Measurements from ENCODE around the gene PLCG1. TPM values are rescaled to one million over a fixed set of nuclear protein-coding genes. Genes with fewer than 3 reads are reported as not detected.
A peak's percentile ranks its signal among the peaks of the same experiment; 100 is the strongest.

Gene PLCG1
- total RNA-seq, 1 experiment from 2014 or later: 68.8 TPM

- H3K4me1 ChIP-seq (ENCODE audit: insufficient read depth, low read length): peaks cover 8% of the 10 kb centered on the region
- TF ChIP-seq CTCF (conservative IDR thresholded peaks at IDR 0.05; ENCODE audit: low read depth, low read length) (no peak), EZH2 (IDR thresholded peaks at IDR 0.05; ENCODE audit: low read length, unreplicated experiment) (no peak)
- H4K20me1 ChIP-seq (ENCODE audit: low read length): no peaks in the 10 kb centered on the region
- DNase-seq (no peak), ATAC-seq (no peak)
- no peak overlapping the region for H3K27ac ChIP-seq (ENCODE audit: low read length)
- no peaks in the 10 kb centered on the region for H3K9me3 ChIP-seq (ENCODE audit: low read length)
- ChIA-PET CTCF (no interaction called here), POLR2A (ENCODE audit: unreplicated experiment) (no interaction called here)
- no peaks in the 10 kb centered on the region for H3K9me2 ChIP-seq (replicated peaks; ENCODE audit: low read length)
- H3K9ac ChIP-seq (ENCODE audit: low read length): no peak overlapping the region
- H3K36me3 ChIP-seq (ENCODE audit: low read depth, low read length): peaks cover 47% of the 10 kb centered on the region
- H3F3A ChIP-seq (ENCODE audit: low read length, unreplicated experiment): no peaks in the 10 kb centered on the region
- H3K4me3 ChIP-seq (ENCODE audit: low read length): no peak overlapping the region
- intact Hi-C loops (cut with micrococcal nuclease): no loop called here
- H3K27me3 ChIP-seq (ENCODE audit: low read length): no peaks in the 10 kb centered on the region
- TSS peak; percentile 35 for BruUV-seq (replicated peaks)
- H3K79me2 ChIP-seq (ENCODE audit: low read length): no peaks in the 10 kb centered on the region
- no peak overlapping the region for H2AFZ ChIP-seq (ENCODE audit: low read length)
- no peak overlapping the region for H3K4me2 ChIP-seq (ENCODE audit: low read length)
These were observed 27.9 kb downstream of the PLCG1 start for GRCh38 chr20:41165001-41165882.

GRCh38 chr20:41166201-41167117 lies 29.1 kb downstream of the PLCG1 start:
- Histone ChIP-seq H2AFZ (ENCODE audit: low read length) (no peak overlapping the region), H3K27ac (ENCODE audit: low read length) (no peak overlapping the region), H3K36me3 (ENCODE audit: low read depth, low read length) (peaks cover 47% of the 10 kb centered on the region), H3K79me2 (ENCODE audit: low read length) (no peaks in the 10 kb centered on the region), H3K4me3 (ENCODE audit: low read length) (no peak overlapping the region), H3K9ac (ENCODE audit: low read length) (no peak overlapping the region), H3K27me3 (ENCODE audit: low read length) (no peaks in the 10 kb centered on the region), H3K9me3 (ENCODE audit: low read length) (no peaks in the 10 kb centered on the region), H3K4me1 (ENCODE audit: insufficient read depth, low read length) (peaks cover 8% of the 10 kb centered on the region), H3K4me2 (ENCODE audit: low read length) (no peak overlapping the region), H3K9me2 (replicated peaks; ENCODE audit: low read length) (no peaks in the 10 kb centered on the region), H3F3A (ENCODE audit: low read length, unreplicated experiment) (no peaks in the 10 kb centered on the region), H4K20me1 (ENCODE audit: low read length) (no peaks in the 10 kb centered on the region)
- ATAC-seq: no peak
- intact Hi-C loops (cut with micrococcal nuclease): no loop called here
- DNase-seq: no peak
- no peak for TF ChIP-seq CTCF (conservative IDR thresholded peaks at IDR 0.05; ENCODE audit: low read depth, low read length)
- no peak for TF ChIP-seq EZH2 (IDR thresholded peaks at IDR 0.05; ENCODE audit: low read length, unreplicated experiment)
- TF ChIP-seq EZH2phosphoT487 (IDR thresholded peaks at IDR 0.05; ENCODE audit: borderline replicate concordance, low read length): no peak
- ChIA-PET CTCF (no interaction called here), POLR2A (ENCODE audit: unreplicated experiment) (no interaction called here)
- no TSS peak for BruUV-seq (replicated peaks)

Measured in PC-3 (cell line).